H4 (cell line): ENCODE data around the gene ACKR3. TPM values are rescaled to one million over a fixed set of nuclear protein-coding genes. Genes with fewer than 3 reads are reported as not detected.

Source experiments
- DNase-seq: peaks from one replicate; pipeline ENCODE4 v3.0.0-alpha.2; 2015; ENCODE audit warnings: low spot score
- total RNA-seq: library from RNA; depleted of rRNA; stranded (reverse); fragments of >200 nt; shearing (Covaris generic); gene quantifications from 2 replicates; pipeline ENCODE4 v1.2.3, GENCODE V29; 2014

Gene ACKR3
- total RNA-seq, 1 experiment from 2014 or later = 1.0 TPM

DNA sequence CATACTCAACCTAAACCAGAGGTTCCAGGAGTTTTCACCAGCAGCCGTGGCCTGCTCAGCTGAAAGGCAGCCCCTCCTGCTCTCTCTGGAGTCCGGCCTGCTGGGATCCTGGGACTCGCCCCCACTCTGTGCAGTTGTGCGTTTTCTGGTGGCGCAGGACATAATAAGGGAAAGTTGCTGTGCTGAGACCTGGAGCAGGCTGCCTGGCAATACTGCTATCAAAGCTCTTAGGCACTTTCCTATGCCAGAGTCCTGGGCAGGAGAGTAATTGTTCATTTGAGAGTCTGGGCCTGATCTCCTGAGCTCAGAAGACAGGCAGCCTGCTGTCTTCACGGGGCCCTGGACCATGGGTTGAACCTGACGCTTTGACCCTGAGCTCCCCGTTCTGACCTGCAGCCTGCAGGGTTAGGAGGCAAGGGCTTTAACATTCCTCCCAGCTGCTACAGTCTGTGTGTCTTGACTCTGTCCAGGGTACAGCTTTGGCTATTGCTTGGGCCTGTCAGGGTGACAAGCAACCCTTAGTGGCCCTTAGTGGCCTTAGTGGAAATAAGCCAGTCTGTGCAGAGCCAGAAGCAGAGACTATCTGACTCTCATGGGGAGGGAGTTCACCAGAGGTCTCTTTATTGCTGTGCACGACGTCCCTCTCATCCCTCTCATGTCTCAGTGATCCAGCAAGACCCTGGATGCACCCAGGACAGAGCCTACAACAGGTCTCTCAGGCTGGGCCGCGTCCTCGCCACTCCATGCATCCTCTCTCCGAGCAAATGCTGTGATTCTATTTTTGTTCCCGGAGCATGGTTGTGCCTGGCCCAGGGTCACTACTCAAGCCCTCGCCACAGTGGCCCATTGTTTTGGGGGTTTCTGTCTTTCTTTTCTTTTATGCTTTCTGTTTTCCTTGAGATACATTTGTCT lies 60.6 kb downstream of the ACKR3 start:
- no peak for DNase-seq

DNA sequence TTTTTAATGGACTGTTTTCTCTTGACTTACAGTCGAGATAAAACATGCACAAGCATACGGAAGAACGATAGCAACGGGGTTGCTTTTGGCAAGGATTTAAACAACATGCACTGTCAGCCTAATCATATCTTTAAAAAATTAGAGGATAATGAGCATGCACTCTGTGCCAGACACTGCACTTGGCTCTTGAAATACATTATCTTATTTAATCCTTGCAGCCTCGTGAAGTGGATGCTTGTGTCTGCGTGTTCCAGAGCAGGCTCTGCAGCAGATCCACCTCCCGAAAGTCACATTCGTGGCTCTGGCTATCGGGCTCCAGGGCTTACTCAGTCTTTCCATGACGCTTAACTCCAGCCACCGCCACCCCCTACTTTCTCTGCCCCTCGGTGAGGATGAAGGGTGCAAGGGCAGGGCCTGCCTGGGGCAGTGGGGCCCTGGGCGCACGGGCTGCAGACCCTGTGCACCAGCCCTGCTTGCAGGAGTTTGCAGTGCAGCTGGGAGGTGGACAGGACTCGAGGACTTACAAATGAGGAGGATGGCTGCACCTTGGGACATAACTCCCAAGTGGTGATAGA lies 61.7 kb downstream of the ACKR3 start:
- no peak for DNase-seq

DNA sequence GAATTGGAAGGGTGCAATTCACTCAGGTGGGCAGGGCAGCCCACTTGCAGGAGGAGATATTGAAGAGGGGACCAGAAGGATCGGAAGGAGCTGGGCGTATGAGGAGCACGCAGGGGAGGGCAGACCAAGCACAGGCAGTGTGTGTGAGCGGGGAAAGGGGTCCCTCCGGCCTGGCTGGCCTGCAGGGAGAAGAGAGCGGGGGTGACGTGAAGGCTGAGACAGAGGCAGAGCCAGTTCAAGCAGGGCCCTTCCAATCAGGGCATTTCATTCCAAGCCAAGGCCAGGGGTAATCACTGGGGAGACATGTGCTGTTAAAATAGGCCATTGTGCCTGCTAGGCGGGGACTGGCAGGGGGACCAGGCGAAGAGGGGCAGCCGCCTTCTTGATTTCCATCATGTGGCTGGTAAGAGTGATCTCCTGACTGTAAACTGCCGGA lies 62.2 kb downstream of the ACKR3 start:
- DNase-seq = no peak
